AG04450 (cell line): ENCODE measurements around the gene MYH10. TPM values are rescaled to one million over a fixed set of nuclear protein-coding genes. Genes with fewer than 3 reads are reported as not detected.

ENCODE experiments used
- CTCF ChIA-PET: fragments of 300-600, 350-600 bp; formaldehyde crosslinking; extraction: SDS; loops from one replicate; lab custom pipeline; 2022; ENCODE audit warnings: antibody characterized with exemption, inconsistent platforms; lab: Charles Lee
- POLR2A ChIA-PET: fragments of 350-600 bp; formaldehyde crosslinking; extraction: SDS; loops from one replicate; lab custom pipeline; 2021; ENCODE audit warnings: antibody characterized with exemption, inconsistent platforms; lab: Yijun Ruan, JAX
- DNase-seq: peaks from one replicate; pipeline ENCODE4 v3.0.0-alpha.2; 2011; ENCODE audit warnings: low read depth, low spot score
- H3K27ac ChIP-seq: one replicate; pipeline ENCODE4 v1.5.1; 2012; ENCODE audit warnings: low read depth, low read length, control low read depth
- H3K27me3 ChIP-seq: one replicate; pipeline ENCODE4 v1.6.0; 2012; ENCODE audit warnings: low read length; ENCODE audit not compliant: control insufficient read depth, insufficient read depth
- H3K4me3 ChIP-seq: 2 replicates; pipeline ENCODE4 v1.5.1; 2011; ENCODE audit warnings: mild to moderate bottlenecking, low read depth, low read length, control low read depth
- H3K9me3 ChIP-seq: 2 replicates; pipeline ENCODE4 v1.5.1; 2012; ENCODE audit warnings: low read length; ENCODE audit not compliant: control insufficient read depth, insufficient read depth
- CTCF ChIP-seq: IDR thresholded peaks from 2 replicates; pipeline ENCODE4 v1.5.1; 2011; ENCODE audit warnings: low read depth, low read length, control low read depth, inconsistent platforms
- polyA minus RNA-seq: library from RNA; depleted of rRNA, polyadenylated mRNA; stranded (reverse); fragments of >200 nt; gene quantifications from 2 replicates; pipeline ENCODE4 v1.2.3, GENCODE V29; 2011; rRNA and poly(A)+ RNA removed
- polyA plus RNA-seq: library from polyadenylated mRNA; depleted of rRNA; stranded (reverse); fragments of >200 nt; gene quantifications from 2 replicates; pipeline ENCODE4 v1.2.3, GENCODE V29; 2011; rRNA removed

MYH10 gene
- 98.4 and 103 TPM in 2 replicates for polyA plus RNA-seq
- 163 and 182 TPM in 2 replicates for polyA minus RNA-seq

- Histone ChIP-seq H3K27me3 (no peaks in the 10 kb centered on the region), H3K27ac (peak within 1 kb of the TSS; percentile 69), H3K9me3 (no peaks in the 10 kb centered on the region; the same call in 1 of the 2 replicates), H3K4me3 (peak within 1 kb of the TSS; percentile 92)
- no peak; the same call in 1 of the 2 replicates for TF ChIP-seq CTCF
- POLR2A ChIA-PET = interaction anchor here (0.6 to 2.4 kb wide), 6 partner anchors 16 to 253 kb away, joined by 3 to 28 read pairs (median 4); no protein-coding TSS in a partner anchor
- no peak for DNase-seq
- CTCF ChIA-PET = interaction anchor here (0.5 to 1.4 kb wide), 8 partner anchors 8 to 406 kb away, joined by 3 to 8 read pairs (median 3); no protein-coding TSS in a partner anchor
Measured at GRCh38 chr17:8630227-8630801, at the start of gene MYH10. Gene MYH10, minus strand, starts transcription at chr17:8630725. Its CDS starts 7,479 bp downstream, at chr17:8623246.

DNA sequence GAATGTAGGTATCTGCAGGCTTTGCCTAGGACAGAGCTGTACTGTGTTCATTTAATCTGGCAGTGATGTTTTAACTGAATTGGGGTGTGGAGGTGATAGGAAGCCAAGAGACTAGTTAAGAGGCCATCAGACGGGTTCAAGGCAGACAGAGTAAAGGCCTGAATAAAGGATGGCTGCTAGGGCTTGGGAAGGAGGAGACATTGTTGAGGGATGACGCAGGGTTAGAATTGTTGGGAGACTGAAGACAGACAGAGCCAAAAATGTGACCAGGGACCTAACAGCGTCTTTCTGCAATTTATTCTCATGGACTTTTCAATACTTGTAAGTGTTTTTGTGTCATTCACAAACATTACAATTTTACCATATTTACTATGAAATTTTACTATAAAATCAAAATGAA, 48.6 kb upstream of the MYH10 start:
- no peak overlapping the region for H3K27ac ChIP-seq
- no peak overlapping the region for H3K4me3 ChIP-seq
- ChIA-PET CTCF (no interaction called here), POLR2A (no interaction called here)
- no peak for DNase-seq
- no peaks in the 10 kb centered on the region; the same call in 1 of the 2 replicates for H3K9me3 ChIP-seq
- H3K27me3 ChIP-seq = no peaks in the 10 kb centered on the region
- TF ChIP-seq CTCF = no peak

GRCh38 chr17:8675306-8675705, 44.8 kb upstream of the MYH10 start:
- POLR2A ChIA-PET = interaction anchor here (2.6 kb wide), 1 partner anchor 22 kb away, joined by 10 read pairs; no protein-coding TSS in a partner anchor
- H3K27ac ChIP-seq = no peak overlapping the region

DNA sequence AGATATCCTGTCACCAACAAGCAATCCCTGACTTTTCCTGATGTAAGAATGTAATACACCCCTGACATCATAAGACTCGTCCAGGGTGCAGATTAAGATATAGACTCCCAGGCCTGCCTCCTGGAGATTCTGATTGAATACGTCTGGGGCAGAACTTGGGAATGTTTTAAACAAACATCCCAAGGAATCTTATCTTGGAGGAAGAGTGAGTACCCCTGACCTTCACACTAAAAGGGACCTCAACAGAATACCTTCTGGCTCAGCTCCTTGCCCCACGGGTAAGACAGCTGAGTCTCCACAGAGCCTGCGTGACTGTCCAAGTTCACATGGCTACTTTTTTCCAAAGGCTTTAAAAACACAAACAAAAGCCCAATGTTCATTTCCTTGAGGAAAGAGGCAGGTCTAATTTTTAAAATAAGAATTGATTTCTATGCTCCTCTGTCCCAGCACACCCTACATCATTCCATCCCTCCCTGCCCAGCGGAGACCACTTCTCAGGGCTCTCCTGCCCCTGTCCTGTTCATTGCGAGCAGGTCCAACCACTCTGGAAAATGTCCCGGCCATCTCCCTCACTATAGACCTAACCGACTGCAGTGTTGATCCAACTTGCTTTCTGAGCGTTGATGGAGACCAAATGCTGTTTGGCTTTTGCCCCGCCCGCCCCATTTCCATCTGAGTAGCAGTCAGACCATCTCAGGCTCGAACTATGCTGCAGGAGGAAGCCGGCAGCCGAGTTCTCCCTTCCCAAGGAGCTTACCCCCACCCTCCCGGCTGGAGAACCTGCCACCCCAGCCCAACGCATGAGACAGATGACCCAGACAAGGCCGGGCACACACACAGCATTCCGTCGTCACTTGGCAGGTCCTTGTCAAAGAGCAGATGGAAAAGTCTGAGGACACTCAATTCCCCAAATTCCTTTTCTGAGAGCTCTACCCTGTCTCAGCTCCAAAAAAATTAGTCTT, 44.1 kb upstream of the MYH10 start:
- no peak for TF ChIP-seq CTCF
- CTCF ChIA-PET = interaction anchor here (0.9 to 1.0 kb wide), 3 partner anchors 71 to 99 kb away, joined by 3 read pairs; no protein-coding TSS in a partner anchor
- Histone ChIP-seq H3K9me3 (no peaks in the 10 kb centered on the region), H3K27ac (peak overlapping the region; percentile 70), H3K4me3 (no peak overlapping the region), H3K27me3 (no peaks in the 10 kb centered on the region)
- POLR2A ChIA-PET = interaction anchor here (0.6 to 2.6 kb wide), 2 partner anchors 23 to 379 kb away, joined by 3 to 10 read pairs; partner anchors contain the start of gene SLC25A35
- DNase-seq = no peak

More at GRCh38 chr17:8675306-8675705, 44.8 kb upstream of the MYH10 start:
- CTCF ChIA-PET = interaction anchor here (1.0 kb wide), 1 partner anchor 71 kb away, joined by 3 read pairs; no protein-coding TSS in a partner anchor
- H3K9me3 ChIP-seq = no peaks in the 10 kb centered on the region
- DNase-seq = no peak
- H3K27me3 ChIP-seq = no peaks in the 10 kb centered on the region
- TF ChIP-seq CTCF = no peak
- H3K4me3 ChIP-seq = no peak overlapping the region
